IMR-90 (cell line): Measurements from ENCODE around the gene ABHD17B. TPM values are rescaled to one million over a fixed set of nuclear protein-coding genes. Genes with fewer than 3 reads are reported as not detected.

Source experiments
- ATAC-seq: fragments of 200-7000 bp; cut with Tn5 transposase; 2 replicates; pipeline ENCODE4 v1.9.1; 2020; ENCODE audit warnings: low read depth, mild to moderate bottlenecking, moderate library complexity
- BruUV-seq: library from RNA; stranded (reverse); fragments of 400-500 nt; replicated peaks from 2 replicates; lab custom pipeline; 2021; lab: Mats Ljungman, UMichigan
- CTCF ChIA-PET: fragments of 300-600 bp; formaldehyde crosslinking; extraction: SDS; loops from one replicate; lab custom pipeline; 2021; ENCODE audit warnings: antibody characterized with exemption; lab: Yijun Ruan, JAX
- POLR2A ChIA-PET: fragments of 300-600 bp; sonication (Branson Sonifier 250); formaldehyde crosslinking; loops from one replicate; lab custom pipeline; 2022; ENCODE audit warnings: antibody characterized with exemption; ENCODE audit not compliant: unreplicated experiment; lab: Charles Lee
- DNase-seq: peaks from one replicate; pipeline ENCODE4 v3.0.0; 2013
- H2AFZ ChIP-seq: replicated peaks from 2 replicates; pipeline ENCODE3; 2013; ENCODE audit warnings: low read length, mild to moderate bottlenecking; ENCODE audit not compliant: poor library complexity
- H2AK5ac ChIP-seq: 2 replicates; pipeline ENCODE4 v1.6.1; 2013; ENCODE audit warnings: low read depth, low read length, inconsistent platforms
- H2AK9ac ChIP-seq: replicated peaks from 2 replicates; pipeline ENCODE3; 2013; ENCODE audit warnings: mild to moderate bottlenecking, low read depth, low read length, moderate library complexity; ENCODE audit not compliant: poor library complexity
- H2BK120ac ChIP-seq: 2 replicates; pipeline ENCODE4 v1.6.1; 2013; ENCODE audit warnings: low read depth, low read length, inconsistent platforms
- H2BK15ac ChIP-seq: 3 replicates; pipeline ENCODE4 v1.6.1; 2013; ENCODE audit warnings: low read depth, low read length, inconsistent platforms
- H2BK20ac ChIP-seq: 2 replicates; pipeline ENCODE4 v1.6.1; 2013; ENCODE audit warnings: low read depth, mild to moderate bottlenecking, inconsistent platforms, low read length, moderate library complexity
- H2BK5ac ChIP-seq: 2 replicates; pipeline ENCODE4 v1.6.1; 2013; ENCODE audit warnings: mild to moderate bottlenecking, low read depth, low read length, inconsistent platforms; ENCODE audit not compliant: poor library complexity, severe bottlenecking
- H3K14ac ChIP-seq: replicated peaks from 2 replicates; pipeline ENCODE4 v1.6.1; 2013; ENCODE audit warnings: low read depth, low read length, inconsistent platforms
- H3K18ac ChIP-seq: 2 replicates; pipeline ENCODE4 v1.6.1; 2013; ENCODE audit warnings: low read depth, low read length, control low read depth
- H3K23ac ChIP-seq: 2 replicates; pipeline ENCODE4 v1.6.1; 2013; ENCODE audit warnings: low read depth, low read length, inconsistent platforms
- H3K27ac ChIP-seq: 2 replicates; pipeline ENCODE4 v1.5.1; 2013; ENCODE audit warnings: mild to moderate bottlenecking, control low read depth, low read length; ENCODE audit not compliant: insufficient read depth
- H3K27me3 ChIP-seq: 2 replicates; pipeline ENCODE4 v1.6.1; 2013; ENCODE audit warnings: low read length; ENCODE audit not compliant: control insufficient read depth, insufficient read depth
- H3K36me3 ChIP-seq: 2 replicates; pipeline ENCODE4 v1.6.1; 2013; ENCODE audit warnings: low read length, mixed read lengths; ENCODE audit not compliant: control insufficient read depth, insufficient read depth
- H3K4ac ChIP-seq: 2 replicates; pipeline ENCODE4 v1.6.1; 2013; ENCODE audit warnings: low read depth, low read length, inconsistent platforms
- H3K4me1 ChIP-seq: 2 replicates; pipeline ENCODE4 v1.6.1; 2013; ENCODE audit warnings: low read length, mixed read lengths; ENCODE audit not compliant: control insufficient read depth, insufficient read depth
- H3K4me2 ChIP-seq: 2 replicates; pipeline ENCODE4 v1.6.1; 2013; ENCODE audit warnings: low read depth, mild to moderate bottlenecking, control low read depth, low read length, moderate library complexity
- H3K4me3 ChIP-seq: 2 replicates; pipeline ENCODE4 v1.5.1; 2013; ENCODE audit warnings: low read depth, mild to moderate bottlenecking, control low read depth, low read length, moderate library complexity; ENCODE audit not compliant: insufficient read depth
- H3K56ac ChIP-seq: 2 replicates; pipeline ENCODE4 v1.6.1; 2013; ENCODE audit warnings: low read length, inconsistent platforms; ENCODE audit not compliant: insufficient read depth; ENCODE audit errors: extremely low read depth
- H3K79me1 ChIP-seq, 2 experiments: 2 replicates each; pipeline ENCODE4 v1.6.1; 2013; ENCODE audit warnings: low read length in 2 of 2, inconsistent platforms in 1 of 2, low read depth in 1 of 2
- H3K9ac ChIP-seq: 2 replicates; pipeline ENCODE4 v1.6.1; 2013; ENCODE audit warnings: low read depth, low read length, control low read depth
- H3K9me1 ChIP-seq: 2 replicates; pipeline ENCODE4 v1.6.1; 2013; ENCODE audit warnings: low read length, inconsistent platforms; ENCODE audit not compliant: insufficient read depth
- H3K9me3 ChIP-seq: 2 replicates; pipeline ENCODE4 v1.6.1; 2013; ENCODE audit warnings: low read length; ENCODE audit not compliant: control insufficient read depth, insufficient read depth
- H4K20me1 ChIP-seq: 2 replicates; pipeline ENCODE4 v1.6.1; 2013; ENCODE audit warnings: low read length, inconsistent platforms; ENCODE audit not compliant: insufficient read depth
- H4K5ac ChIP-seq: 2 replicates; pipeline ENCODE4 v1.6.1; 2013; ENCODE audit warnings: mild to moderate bottlenecking, low read depth, low read length, control low read depth
- H4K8ac ChIP-seq, 2 experiments: 2 replicates each; pipeline ENCODE4 v1.6.1; 2013; ENCODE audit warnings: low read depth in 2 of 2, low read length in 2 of 2, control low read depth in 1 of 2, inconsistent platforms in 1 of 2
- H4K91ac ChIP-seq: 2 replicates; pipeline ENCODE4 v1.6.1; 2013; ENCODE audit warnings: low read depth, low read length, inconsistent platforms; ENCODE audit not compliant: insufficient read depth
- MAZ ChIP-seq: IDR thresholded peaks from 2 replicates; pipeline ENCODE4 v1.6.1; 2012; ENCODE audit warnings: low read depth, mild to moderate bottlenecking, low read length, improper control_type of control experiment, moderate library complexity, borderline replicate concordance
- WGBS, 2 experiments: methylation state at CpG; one replicate each; pipeline versions ENCODE4 v1.1.5 to v1.1.7; 2013; ENCODE audit warnings: missing lambda C conversion rate in 2 of 2; ENCODE audit not compliant: insufficient read length in 1 of 2; ENCODE audit errors: extremely low coverage in 2 of 2; 5-methylcytosine and 5-hydroxymethylcytosine counted together
- dilution Hi-C: fragments of 300-500 bp; cut with HindIII; formaldehyde crosslinking; loops from one replicate; pipeline ENCODE4 v1.14.3; 2018; ENCODE audit warnings: low sequenced_read_pairs; ENCODE audit not compliant: unreplicated experiment
- in situ Hi-C: fragments of 300-500 bp; cut with MboI; formaldehyde crosslinking; loops from 3 replicates; pipeline ENCODE4 v1.14.3; 2019; ENCODE audit warnings: low sequenced_read_pairs, inconsistent platforms, mixed read lengths
- intact Hi-C: fragments of 100-400 bp; cut with micrococcal nuclease; formaldehyde crosslinking; loops from 2 replicates; pipeline ENCODE4 v1.10.0; 2022
- polyA plus RNA-seq, 3 experiments: library from polyadenylated mRNA; depleted of rRNA; stranded (reverse); fragments of >200 nt; gene quantifications; 2 replicates each; pipeline ENCODE4 v1.2.3, GENCODE V29; 2012; ENCODE audit warnings: low replicate concordance in 1 of 3
- total RNA-seq: library from RNA; depleted of rRNA; stranded (reverse); fragments of >200 nt; gene quantifications from 2 replicates; pipeline ENCODE4 v1.2.3, GENCODE V29; 2012
- TF ChIP-seq, protein P1 (sequence below): fragments of 150-350 bp; IDR thresholded peaks from 2 replicates; pipeline ENCODE4 v1.6.1; 2016; ENCODE audit warnings: low read depth, mild to moderate bottlenecking, low read length, moderate library complexity, borderline replicate concordance

ABHD17B gene
- total and polyA plus RNA-seq, 2 of the 4 experiments (the other 2 are of a cell fraction), result 7.5 to 16.8 TPM

DNA sequence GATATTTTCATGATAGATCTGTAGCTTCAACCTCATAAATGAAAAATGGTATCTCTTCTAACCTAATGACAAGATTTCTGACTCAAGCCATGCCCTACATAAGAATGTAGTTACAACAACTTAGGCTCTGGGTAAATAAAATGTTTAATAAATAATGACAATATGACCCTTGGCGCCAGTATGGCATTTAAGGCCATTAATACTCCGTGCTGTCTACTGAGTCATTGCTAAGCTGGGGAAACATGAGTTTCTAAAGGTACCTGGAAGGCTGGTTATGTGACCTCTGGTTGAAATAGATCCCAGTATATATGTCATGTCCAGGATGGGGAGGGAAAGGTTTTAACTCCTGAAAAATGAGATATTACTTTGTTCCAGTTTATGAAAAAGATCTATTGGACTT lies 84.7 kb downstream of the ABHD17B start:
- H3K9ac ChIP-seq, result no peak overlapping the region
- H3K9me1 ChIP-seq, result no peaks in the 10 kb centered on the region
- no peak overlapping the region for H2BK5ac ChIP-seq
- H3K4me3 ChIP-seq, result no peak overlapping the region
- no peak overlapping the region for H2AFZ ChIP-seq
- no peak overlapping the region for H2BK120ac ChIP-seq
- H3K14ac ChIP-seq, result no peak overlapping the region
- in situ Hi-C loops, result loop anchor here (10.0 kb wide), 1 partner anchor 189 kb away; no protein-coding TSS in a partner anchor
- no peak overlapping the region for H3K4ac ChIP-seq
- H4K5ac ChIP-seq, result no peak overlapping the region
- H3K27ac ChIP-seq, result no peak overlapping the region
- BruUV-seq, result no TSS peak
- H2AK9ac ChIP-seq, result no peak overlapping the region
- H3K4me1 ChIP-seq, result no peaks in the 10 kb centered on the region
- ChIA-PET POLR2A (no interaction called here), CTCF (interaction anchor here (0.5 kb wide), 1 partner anchor 8 kb away, joined by 3 read pairs; no protein-coding TSS in a partner anchor)
- no CpG with 5 or more reads among the region's 2 CpGs for WGBS, 2 experiments
- no peak overlapping the region for H3K23ac ChIP-seq
- H3K9me3 ChIP-seq, result no peaks in the 10 kb centered on the region
- H2AK5ac ChIP-seq, result no peak overlapping the region
- TF ChIP-seq MAZ, result no peak
- TF ChIP-seq, protein P1, sequence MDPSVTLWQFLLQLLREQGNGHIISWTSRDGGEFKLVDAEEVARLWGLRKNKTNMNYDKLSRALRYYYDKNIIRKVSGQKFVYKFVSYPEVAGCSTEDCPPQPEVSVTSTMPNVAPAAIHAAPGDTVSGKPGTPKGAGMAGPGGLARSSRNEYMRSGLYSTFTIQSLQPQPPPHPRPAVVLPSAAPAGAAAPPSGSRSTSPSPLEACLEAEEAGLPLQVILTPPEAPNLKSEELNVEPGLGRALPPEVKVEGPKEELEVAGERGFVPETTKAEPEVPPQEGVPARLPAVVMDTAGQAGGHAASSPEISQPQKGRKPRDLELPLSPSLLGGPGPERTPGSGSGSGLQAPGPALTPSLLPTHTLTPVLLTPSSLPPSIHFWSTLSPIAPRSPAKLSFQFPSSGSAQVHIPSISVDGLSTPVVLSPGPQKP, result no peak
- intact Hi-C loops, result no loop called here
- H2BK15ac ChIP-seq, result no peak overlapping the region
- H2BK20ac ChIP-seq, result no peak overlapping the region
- no peaks in the 10 kb centered on the region; the same call in 1 of the 2 replicates for H3K27me3 ChIP-seq
- no peak overlapping the region for H3K18ac ChIP-seq
- no peak for DNase-seq
- no peaks in the 10 kb centered on the region for H3K36me3 ChIP-seq
- H3K79me1 ChIP-seq, result no peaks in the 10 kb centered on the region
- H4K20me1 ChIP-seq, result no peaks in the 10 kb centered on the region
- no peak overlapping the region for H3K56ac ChIP-seq
- no peak overlapping the region for H4K8ac ChIP-seq
- dilution Hi-C loops, result no loop called here
- no peak overlapping the region for H4K91ac ChIP-seq
- ATAC-seq, result no peak
- no peak overlapping the region for H3K4me2 ChIP-seq
